K562 (cell line): Measurements from ENCODE around the gene FATE1. TPM values are rescaled to one million over a fixed set of nuclear protein-coding genes. Genes with fewer than 3 reads are reported as not detected.

ENCODE experiments used
- ATAC-seq: fragments of 200-7000 bp; cut with Tn5 transposase; 3 replicates; pipeline ENCODE4 v1.9.1; 2020; ENCODE audit warnings: moderate library complexity
- BruUV-seq: library from RNA; stranded (reverse); fragments of 400-500 nt; replicated peaks from 2 replicates; lab custom pipeline; 2021; lab: Mats Ljungman, UMichigan
- CTCF ChIA-PET: fragments of 300-600 bp; formaldehyde crosslinking; extraction: SDS; loops from one replicate; lab custom pipeline; 2021; ENCODE audit warnings: low intra/inter-chr PET ratio; lab: Yijun Ruan, JAX
- POLR2A ChIA-PET: fragments of 300-600, 350-650 bp; sonication (Branson Sonifier 250); formaldehyde crosslinking; extraction: SDS; loops from one replicate; lab custom pipeline; 2021; ENCODE audit warnings: antibody characterized with exemption, inconsistent platforms; lab: Yijun Ruan, JAX
- DNase-seq, 4 experiments: peaks; one replicate each; pipeline versions ENCODE4 v3.0.0 to v3.0.0-alpha.2; 2011 to 2018; ENCODE audit warnings: low spot score in 3 of 4, mixed read lengths in 3 of 4; ENCODE audit errors: extremely low read depth in 1 of 4
- FAIRE-seq: peaks from 2 replicates; lab custom pipeline; 2011; peaks lifted over from hg19 to GRCh38; lab: Jason Lieb, UNC
- H2AFZ ChIP-seq: 2 replicates; pipeline ENCODE4 v1.6.0; 2011; ENCODE audit warnings: low read depth, low read length, control low read depth, inconsistent platforms
- H3K27ac ChIP-seq: fragments of 200-600 bp; 3 replicates; pipeline ENCODE4 v1.8.0; 2011; ENCODE audit warnings: low read depth, mild to moderate bottlenecking, control low read depth, inconsistent platforms, low read length, moderate library complexity, mixed read lengths; ENCODE audit errors: extremely low read depth
- H3K27me3 ChIP-seq, 2 experiments: fragments of 300-600 bp in 1 of 2; 2 replicates in 1 of 2; 3 replicates in 1 of 2; pipeline versions ENCODE4 v1.6.0 to v1.8.0; 2011; ENCODE audit warnings: inconsistent platforms in 2 of 2, low read length in 2 of 2, mild to moderate bottlenecking in 1 of 2, mixed read lengths in 1 of 2, moderate library complexity in 1 of 2; ENCODE audit not compliant: control insufficient read depth in 2 of 2, insufficient read depth in 2 of 2
- H3K36me3 ChIP-seq: fragments of 300-600 bp; 3 replicates; pipeline ENCODE4 v1.8.0; 2011; ENCODE audit warnings: mild to moderate bottlenecking, low read length, inconsistent platforms; ENCODE audit not compliant: control insufficient read depth, insufficient read depth
- H3K4me1 ChIP-seq, 2 experiments: fragments of 200-600 bp in 1 of 2; replicated peaks in 1 of 2; 2 replicates in 1 of 2; 3 replicates in 1 of 2; pipeline versions ENCODE4 v1.5.1 to v1.8.0; 2011; ENCODE audit warnings: inconsistent platforms in 2 of 2, low read length in 2 of 2, mild to moderate bottlenecking in 1 of 2, mixed read lengths in 1 of 2, moderate library complexity in 1 of 2; ENCODE audit not compliant: control insufficient read depth in 2 of 2, insufficient read depth in 2 of 2
- H3K4me2 ChIP-seq: 2 replicates; pipeline ENCODE4 v1.6.1; 2011; ENCODE audit warnings: low read length, control low read depth, inconsistent platforms, mixed read lengths; ENCODE audit not compliant: insufficient read depth
- H3K4me3 ChIP-seq: fragments of 200-600 bp; sonication (generic), shearing (Covaris generic); 2 replicates; pipeline ENCODE4 v1.5.1; 2016; ENCODE audit warnings: control low read depth, inconsistent platforms
- H3K79me2 ChIP-seq: fragments of 200-600 bp; 3 replicates; pipeline ENCODE4 v1.8.0; 2011; ENCODE audit warnings: low read length, inconsistent platforms; ENCODE audit not compliant: control insufficient read depth, insufficient read depth
- H3K9ac ChIP-seq, 2 experiments: 2 replicates each; pipeline versions ENCODE4 v1.6.0 to v1.6.1; 2011; ENCODE audit warnings: low read depth in 2 of 2, low read length in 2 of 2, control low read depth in 1 of 2, inconsistent platforms in 1 of 2, mild to moderate bottlenecking in 1 of 2, mixed read lengths in 1 of 2; ENCODE audit not compliant: insufficient read depth in 1 of 2
- H3K9me1 ChIP-seq: one replicate; pipeline ENCODE4 v1.6.0; 2011; ENCODE audit warnings: inconsistent platforms, mild to moderate bottlenecking, low read length, moderate library complexity; ENCODE audit not compliant: control insufficient read depth, insufficient read depth
- H3K9me3 ChIP-seq: replicated peaks from 2 replicates; pipeline ENCODE4 v1.5.1; 2011; ENCODE audit warnings: low read depth, low read length, inconsistent platforms; ENCODE audit not compliant: control insufficient read depth, insufficient read depth
- H4K20me1 ChIP-seq: replicated peaks from 2 replicates; pipeline ENCODE4 v1.6.1; 2011; ENCODE audit warnings: low read length, inconsistent platforms, mixed read lengths; ENCODE audit not compliant: control insufficient read depth, insufficient read depth
- FOXK1 ChIP-seq: sonication (generic); formaldehyde crosslinking; IDR thresholded peaks from 2 replicates; pipeline ENCODE4 v1.8.0; 2022; ENCODE audit warnings: missing genetic modification reagents, mild to moderate bottlenecking, borderline replicate concordance
- TCF3 ChIP-seq: sonication (generic); formaldehyde crosslinking; IDR thresholded peaks from 2 replicates; pipeline ENCODE4 v1.4.0; 2020; ENCODE audit warnings: mild to moderate bottlenecking, missing genetic modification reagents
- TGIF2 ChIP-seq: sonication (generic); formaldehyde crosslinking; IDR thresholded peaks from 2 replicates; pipeline ENCODE4 v1.8.1; 2022; ENCODE audit warnings: mild to moderate bottlenecking, missing genetic modification reagents, moderate library complexity
- THAP12 ChIP-seq: fragments of 250-450 bp; sonication (Bioruptor Pico); IDR thresholded peaks from 2 replicates; pipeline ENCODE4 v1.9.0; 2021; ENCODE audit warnings: mild to moderate bottlenecking, inconsistent platforms
- ZNF232 ChIP-seq: sonication (generic); formaldehyde crosslinking; IDR thresholded peaks from 2 replicates; pipeline ENCODE4 v1.8.0; 2022; ENCODE audit warnings: mild to moderate bottlenecking, missing genetic modification reagents
- ZNF77 ChIP-seq: fragments of 250-450 bp; sonication (Bioruptor Pico); IDR thresholded peaks from 2 replicates; pipeline ENCODE4 v1.5.0; 2020
- WGBS: fragments of 100-300 bp; shearing (Covaris generic); methylation state at CpG from one replicate; pipeline ENCODE4 v1.1.6; 2016; ENCODE audit warnings: low coverage, mixed read lengths; ENCODE audit not compliant: insufficient coverage; ENCODE audit errors: missing lambda C conversion rate; 5-methylcytosine and 5-hydroxymethylcytosine counted together
- in situ Hi-C: fragments of 300-500 bp; cut with MboI; formaldehyde crosslinking; loops from 4 replicates; pipeline ENCODE4 v1.15.0; 2018; ENCODE audit warnings: inconsistent platforms, mixed read lengths
- intact Hi-C: fragments of 100-400 bp; cut with micrococcal nuclease; formaldehyde crosslinking; loops from 2 replicates; pipeline ENCODE4 v1.14.2; 2022
- polyA plus RNA-seq, 8 experiments: library from polyadenylated mRNA; depleted of rRNA in 4 of 8; stranded (reverse) in 5 of 8; unstranded in 3 of 8; fragments of >200 nt; fragmentation: Nextera tagmentation in 2 of 8; fragmentation: Illumina TruSeq in 1 of 8; extraction: Ambion mirVana in 2 of 8; extraction: Trizol in 1 of 8; gene quantifications; 2 replicates each; pipeline versions ENCODE4 v1.2.1 to v1.2.3, GENCODE V29; 2011 to 2014; ENCODE audit warnings: inconsistent platforms in 1 of 8, missing spikeins in 1 of 8
- total RNA-seq, 7 experiments: library from RNA; depleted of rRNA in 6 of 7; stranded (reverse); fragments of >200 nt in 6 of 7; fragmentation: Illumina TruSeq in 2 of 7; extraction: Trizol in 2 of 7; gene quantifications; 2 replicates each; pipeline versions ENCODE4 v1.2.1 to v1.2.3, GENCODE V29; 2011 to 2021; ENCODE audit warnings: low replicate concordance in 1 of 7
- TF ChIP-seq, protein P1 (sequence below): fragments of 450-650 bp; IDR thresholded peaks from 2 replicates; pipeline ENCODE4 v1.6.1; 2017; ENCODE audit warnings: antibody characterized with exemption
- TF ChIP-seq, protein P2 (sequence below): fragments of 250-450 bp; sonication (Bioruptor Pico); IDR thresholded peaks from 2 replicates; pipeline ENCODE4 v1.8.0; 2021; ENCODE audit warnings: moderate library complexity, mild to moderate bottlenecking, inconsistent platforms
- TF ChIP-seq, protein P3 (sequence below): fragments of 250-450 bp; sonication (Bioruptor Pico); IDR thresholded peaks from 2 replicates; pipeline ENCODE4 v1.8.0; 2022; ENCODE audit warnings: moderate library complexity, mild to moderate bottlenecking, inconsistent platforms
- TF ChIP-seq, protein P4 (sequence below): fragments of 250-450 bp; sonication (Bioruptor Pico); IDR thresholded peaks from 2 replicates; pipeline ENCODE4 v1.5.0; 2020; ENCODE audit warnings: mild to moderate bottlenecking, borderline replicate concordance

Gene FATE1
- total and polyA plus RNA-seq, 9 of the 15 experiments (the other 6 are each of a cell fraction or from before 2014, with no cell fraction given): not detected

DNA sequence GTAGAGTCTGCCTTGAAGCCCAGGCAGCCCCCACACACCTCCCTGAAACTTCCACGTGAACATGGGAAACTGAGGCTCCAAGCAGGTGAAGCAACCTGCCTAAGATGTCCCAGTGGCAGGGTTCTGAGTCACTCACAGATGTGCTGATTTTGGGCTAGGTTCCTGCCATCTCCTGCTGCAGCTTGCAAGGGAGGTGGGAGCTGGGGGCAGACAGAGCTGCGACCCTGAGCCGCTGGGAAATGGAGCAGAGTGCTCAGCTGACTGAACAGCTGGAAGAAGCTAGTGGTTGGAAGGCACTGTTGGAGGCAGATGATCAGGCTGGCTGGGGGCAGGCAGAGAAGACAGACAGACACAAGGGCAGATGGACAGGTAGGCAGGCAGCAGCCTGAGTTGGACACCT, 3.6 kb upstream of the FATE1 start:
- Histone ChIP-seq H3K79me2 (no peaks in the 10 kb centered on the region), H3K9ac (peak overlapping the region in 1 of 2 experiments; percentile 52; a peak in 1 of 4 replicates), H2AFZ (no peak overlapping the region), H3K4me3 (no peak overlapping the region), H3K4me1 (no peaks in the 10 kb centered on the region; a peak in 1 of 5 replicates), H3K27ac (no peak overlapping the region), H3K9me3 (no peaks in the 10 kb centered on the region), H4K20me1 (no peaks in the 10 kb centered on the region), H3K4me2 (no peak overlapping the region), H3K36me3 (no peaks in the 10 kb centered on the region), H3K9me1 (no peaks in the 10 kb centered on the region), H3K27me3 (peaks cover 0 to 9% of the 10 kb centered on the region in 2 experiments; a peak in 3 of 5 replicates)
- no peak for FAIRE-seq
- ChIA-PET POLR2A (no interaction called here), CTCF (no interaction called here)
- TF ChIP-seq ZNF232 (CRISPR knock-in tag) (no peak), ZNF77 (CRISPR knock-in tag) (no peak), TGIF2 (CRISPR knock-in tag) (no peak), THAP12 (no peak), FOXK1 (CRISPR knock-in tag) (no peak), TCF3 (CRISPR knock-in tag) (no peak)
- TF ChIP-seq, protein P1, sequence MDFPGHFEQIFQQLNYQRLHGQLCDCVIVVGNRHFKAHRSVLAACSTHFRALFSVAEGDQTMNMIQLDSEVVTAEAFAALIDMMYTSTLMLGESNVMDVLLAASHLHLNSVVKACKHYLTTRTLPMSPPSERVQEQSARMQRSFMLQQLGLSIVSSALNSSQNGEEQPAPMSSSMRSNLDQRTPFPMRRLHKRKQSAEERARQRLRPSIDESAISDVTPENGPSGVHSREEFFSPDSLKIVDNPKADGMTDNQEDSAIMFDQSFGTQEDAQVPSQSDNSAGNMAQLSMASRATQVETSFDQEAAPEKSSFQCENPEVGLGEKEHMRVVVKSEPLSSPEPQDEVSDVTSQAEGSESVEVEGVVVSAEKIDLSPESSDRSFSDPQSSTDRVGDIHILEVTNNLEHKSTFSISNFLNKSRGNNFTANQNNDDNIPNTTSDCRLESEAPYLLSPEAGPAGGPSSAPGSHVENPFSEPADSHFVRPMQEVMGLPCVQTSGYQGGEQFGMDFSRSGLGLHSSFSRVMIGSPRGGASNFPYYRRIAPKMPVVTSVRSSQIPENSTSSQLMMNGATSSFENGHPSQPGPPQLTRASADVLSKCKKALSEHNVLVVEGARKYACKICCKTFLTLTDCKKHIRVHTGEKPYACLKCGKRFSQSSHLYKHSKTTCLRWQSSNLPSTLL: no peak
- TF ChIP-seq, protein P2, sequence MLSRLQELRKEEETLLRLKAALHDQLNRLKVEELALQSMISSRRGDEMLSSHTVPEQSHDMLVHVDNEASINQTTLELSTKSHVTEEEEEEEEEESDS (CRISPR knock-in tag): no peak
- TF ChIP-seq, protein P3, sequence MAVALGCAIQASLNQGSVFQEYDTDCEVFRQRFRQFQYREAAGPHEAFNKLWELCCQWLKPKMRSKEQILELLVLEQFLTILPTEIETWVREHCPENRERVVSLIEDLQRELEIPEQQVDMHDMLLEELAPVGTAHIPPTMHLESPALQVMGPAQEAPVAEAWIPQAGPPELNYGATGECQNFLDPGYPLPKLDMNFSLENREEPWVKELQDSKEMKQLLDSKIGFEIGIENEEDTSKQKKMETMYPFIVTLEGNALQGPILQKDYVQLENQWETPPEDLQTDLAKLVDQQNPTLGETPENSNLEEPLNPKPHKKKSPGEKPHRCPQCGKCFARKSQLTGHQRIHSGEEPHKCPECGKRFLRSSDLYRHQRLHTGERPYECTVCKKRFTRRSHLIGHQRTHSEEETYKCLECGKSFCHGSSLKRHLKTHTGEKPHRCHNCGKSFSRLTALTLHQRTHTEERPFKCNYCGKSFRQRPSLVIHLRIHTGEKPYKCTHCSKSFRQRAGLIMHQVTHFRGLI (CRISPR knock-in tag): no peak
- TF ChIP-seq, protein P4, sequence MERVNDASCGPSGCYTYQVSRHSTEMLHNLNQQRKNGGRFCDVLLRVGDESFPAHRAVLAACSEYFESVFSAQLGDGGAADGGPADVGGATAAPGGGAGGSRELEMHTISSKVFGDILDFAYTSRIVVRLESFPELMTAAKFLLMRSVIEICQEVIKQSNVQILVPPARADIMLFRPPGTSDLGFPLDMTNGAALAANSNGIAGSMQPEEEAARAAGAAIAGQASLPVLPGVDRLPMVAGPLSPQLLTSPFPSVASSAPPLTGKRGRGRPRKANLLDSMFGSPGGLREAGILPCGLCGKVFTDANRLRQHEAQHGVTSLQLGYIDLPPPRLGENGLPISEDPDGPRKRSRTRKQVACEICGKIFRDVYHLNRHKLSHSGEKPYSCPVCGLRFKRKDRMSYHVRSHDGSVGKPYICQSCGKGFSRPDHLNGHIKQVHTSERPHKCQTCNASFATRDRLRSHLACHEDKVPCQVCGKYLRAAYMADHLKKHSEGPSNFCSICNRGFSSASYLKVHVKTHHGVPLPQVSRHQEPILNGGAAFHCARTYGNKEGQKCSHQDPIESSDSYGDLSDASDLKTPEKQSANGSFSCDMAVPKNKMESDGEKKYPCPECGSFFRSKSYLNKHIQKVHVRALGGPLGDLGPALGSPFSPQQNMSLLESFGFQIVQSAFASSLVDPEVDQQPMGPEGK (CRISPR knock-in tag): no peak
- ATAC-seq: no peak
- in situ Hi-C loops (no loop called here), intact Hi-C loops (no loop called here)
- 0% methylated on average over 1 of the region's 3 CpGs for WGBS
- no TSS peak for BruUV-seq
- no peak for DNase-seq
